ENCODE data around the gene CXXC5.

CXXC5 gene

GRCh38 chr5:139680368-139681111 is 32.4 kb downstream of the CXXC5 start:
- no peak for TF ChIP-seq CTCF (IDR thresholded peaks at IDR 0.05; ENCODE audit: insufficient read depth, low read length, missing control alignments)
- no peak overlapping the region for H3K4me3 ChIP-seq (ENCODE audit: low read depth, low read length)
- no peak for DNase-seq (ENCODE audit: low read depth, low spot score)
- CTCF ChIA-PET = interaction anchor here (6.2 kb wide), 1 partner anchor 47 kb away, joined by 45 read pairs; no protein-coding TSS in a partner anchor
- POLR2A ChIA-PET = no interaction called here

DNA sequence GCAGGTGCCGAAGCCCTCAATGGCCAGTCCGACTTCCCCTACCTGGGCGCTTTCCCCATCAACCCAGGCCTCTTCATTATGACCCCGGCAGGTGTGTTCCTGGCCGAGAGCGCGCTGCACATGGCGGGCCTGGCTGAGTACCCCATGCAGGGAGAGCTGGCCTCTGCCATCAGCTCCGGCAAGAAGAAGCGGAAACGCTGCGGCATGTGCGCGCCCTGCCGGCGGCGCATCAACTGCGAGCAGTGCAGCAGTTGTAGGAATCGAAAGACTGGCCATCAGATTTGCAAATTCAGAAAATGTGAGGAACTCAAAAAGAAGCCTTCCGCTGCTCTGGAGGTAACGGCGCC is 32.9 kb downstream of the CXXC5 start:
- ChIA-PET POLR2A (no interaction called here), CTCF (interaction anchor here (6.2 kb wide), 1 partner anchor 47 kb away, joined by 45 read pairs; no protein-coding TSS in a partner anchor)
- DNase-seq (ENCODE audit: low read depth, low spot score) = no peak
- H3K4me3 ChIP-seq (ENCODE audit: low read depth, low read length) = no peak overlapping the region
- no peak for TF ChIP-seq CTCF (IDR thresholded peaks at IDR 0.05; ENCODE audit: insufficient read depth, low read length, missing control alignments)

- TF ChIP-seq CTCF (IDR thresholded peaks at IDR 0.05; ENCODE audit: insufficient read depth, low read length, missing control alignments) = no peak
- ChIA-PET POLR2A (no interaction called here), CTCF (interaction anchor here (0.7 to 6.2 kb wide), 4 partner anchors 9 to 94 kb away, joined by 3 to 45 read pairs (median 4); no protein-coding TSS in a partner anchor)
- H3K4me3 ChIP-seq (ENCODE audit: low read depth, low read length) = no peak overlapping the region
- no peak for DNase-seq (ENCODE audit: low read depth, low spot score)
Measured at GRCh38 chr5:139681466-139681865, 33.3 kb downstream of the CXXC5 start.

DNA sequence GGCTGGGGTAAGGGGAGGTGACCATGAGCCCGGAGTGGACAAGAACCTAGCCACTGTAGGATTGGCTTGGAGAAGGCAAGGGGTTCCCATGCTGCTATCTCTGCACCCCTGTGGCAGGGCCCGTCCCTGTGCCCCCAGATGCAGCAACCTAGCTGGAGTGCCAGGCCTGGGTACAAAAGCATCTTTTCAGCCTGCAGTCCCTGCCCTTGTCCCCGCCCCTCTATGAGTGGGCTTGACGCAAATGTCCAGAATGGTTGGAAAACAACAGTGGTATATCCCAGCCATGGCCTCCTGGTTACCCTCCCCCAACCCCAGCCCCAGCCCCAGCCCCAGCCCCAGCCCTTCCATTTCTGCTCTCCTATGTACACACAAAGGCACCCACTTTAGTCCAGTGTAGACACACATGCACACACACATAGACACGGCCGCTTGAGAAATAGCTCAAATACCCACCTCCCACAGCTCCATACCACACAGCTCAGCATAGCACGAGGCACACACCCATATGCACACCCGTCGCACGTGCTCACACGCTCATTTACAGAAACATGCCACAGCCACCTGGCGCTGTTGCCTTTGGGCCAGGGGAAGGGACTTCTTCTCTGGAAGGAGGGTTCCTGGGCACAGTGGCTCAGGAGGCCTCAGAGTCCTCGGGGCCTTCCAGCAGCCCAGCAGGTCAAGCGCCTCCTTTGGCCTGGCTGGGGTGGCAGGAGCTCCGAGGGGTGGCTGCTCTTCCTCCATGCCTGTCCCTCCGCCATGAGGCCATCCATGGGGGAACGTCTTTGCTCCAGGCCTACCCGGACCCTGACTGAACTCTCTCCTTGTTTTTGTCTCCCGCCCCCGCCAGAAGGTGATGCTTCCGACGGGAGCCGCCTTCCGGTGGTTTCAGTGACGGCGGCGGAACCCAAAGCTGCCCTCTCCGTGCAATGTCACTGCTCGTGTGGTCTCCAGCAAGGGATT is 34.1 kb downstream of the CXXC5 start:
- TF ChIP-seq CTCF (IDR thresholded peaks at IDR 0.05; ENCODE audit: insufficient read depth, low read length, missing control alignments) = no peak
- no peak overlapping the region for H3K4me3 ChIP-seq (ENCODE audit: low read depth, low read length)
- POLR2A ChIA-PET = no interaction called here
- DNase-seq (ENCODE audit: low read depth, low spot score) = no peak
- CTCF ChIA-PET = interaction anchor here (0.7 to 6.2 kb wide), 5 partner anchors 9 to 93 kb away, joined by 3 to 45 read pairs (median 3); no protein-coding TSS in a partner anchor

DNA sequence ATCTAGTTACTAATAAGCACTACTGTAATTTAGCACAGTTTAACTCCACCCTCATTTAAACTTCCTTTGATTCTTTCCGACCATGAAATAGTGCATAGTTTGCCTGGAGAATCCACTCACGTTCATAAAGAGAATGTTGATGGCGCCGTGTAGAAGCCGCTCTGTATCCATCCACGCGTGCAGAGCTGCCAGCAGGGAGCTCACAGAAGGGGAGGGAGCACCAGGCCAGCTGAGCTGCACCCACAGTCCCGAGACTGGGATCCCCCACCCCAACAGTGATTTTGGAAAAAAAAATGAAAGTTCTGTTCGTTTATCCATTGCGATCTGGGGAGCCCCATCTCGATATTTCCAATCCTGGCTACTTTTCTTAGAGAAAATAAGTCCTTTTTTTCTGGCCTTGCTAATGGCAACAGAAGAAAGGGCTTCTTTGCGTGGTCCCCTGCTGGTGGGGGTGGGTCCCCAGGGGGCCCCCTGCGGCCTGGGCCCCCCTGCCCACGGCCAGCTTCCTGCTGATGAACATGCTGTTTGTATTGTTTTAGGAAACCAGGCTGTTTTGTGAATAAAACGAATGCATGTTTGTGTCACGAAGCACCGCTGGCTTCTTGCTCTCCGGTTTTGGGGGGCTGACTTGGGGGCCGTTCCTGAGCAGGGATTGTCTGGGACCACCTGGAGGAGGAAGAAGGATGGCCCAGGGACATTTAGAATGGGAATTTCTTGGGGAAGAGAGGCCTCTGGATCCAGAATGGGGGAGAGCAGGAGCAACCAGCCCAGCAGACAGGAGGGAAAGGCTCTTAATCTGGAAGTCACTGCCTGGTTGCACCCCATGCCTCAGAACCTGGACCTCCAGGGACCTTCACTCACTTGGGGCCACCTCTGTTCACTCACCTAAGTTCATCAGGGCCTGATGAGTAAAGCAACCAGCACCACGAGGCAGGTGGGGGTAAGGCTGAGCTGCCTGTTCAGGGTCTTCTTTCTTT is 35.4 kb downstream of the CXXC5 start:
- no peak for DNase-seq (ENCODE audit: low read depth, low spot score)
- H3K4me3 ChIP-seq (ENCODE audit: low read depth, low read length) = no peak overlapping the region
- CTCF ChIA-PET = interaction anchor here (1.3 to 6.2 kb wide), 5 partner anchors 10 to 82 kb away, joined by 3 to 45 read pairs (median 6); no protein-coding TSS in a partner anchor
- no peak for TF ChIP-seq CTCF (IDR thresholded peaks at IDR 0.05; ENCODE audit: insufficient read depth, low read length, missing control alignments)
- POLR2A ChIA-PET = interaction anchor here (1.5 kb wide), 1 partner anchor 32 kb away, joined by 4 read pairs; no protein-coding TSS in a partner anchor
